Activated effector memory CD4-positive, alpha-beta T cell treated with anti-CD3 and anti-CD28 coated beads, Interleukin-2, amount 50 U/mL, for 16 hours (primary cell): ENCODE data around the gene TGFBR3L.
"Not testable (repeated sequence)": the region's sequence is repeated elsewhere in the genome, so short reads cannot be mapped to it uniquely, and the experiment has no call there.

ENCODE experiments used
- DNase-seq: peaks from one replicate; pipeline ENCODE4 v3.0.0-alpha.2; 2020

TGFBR3L gene

DNA sequence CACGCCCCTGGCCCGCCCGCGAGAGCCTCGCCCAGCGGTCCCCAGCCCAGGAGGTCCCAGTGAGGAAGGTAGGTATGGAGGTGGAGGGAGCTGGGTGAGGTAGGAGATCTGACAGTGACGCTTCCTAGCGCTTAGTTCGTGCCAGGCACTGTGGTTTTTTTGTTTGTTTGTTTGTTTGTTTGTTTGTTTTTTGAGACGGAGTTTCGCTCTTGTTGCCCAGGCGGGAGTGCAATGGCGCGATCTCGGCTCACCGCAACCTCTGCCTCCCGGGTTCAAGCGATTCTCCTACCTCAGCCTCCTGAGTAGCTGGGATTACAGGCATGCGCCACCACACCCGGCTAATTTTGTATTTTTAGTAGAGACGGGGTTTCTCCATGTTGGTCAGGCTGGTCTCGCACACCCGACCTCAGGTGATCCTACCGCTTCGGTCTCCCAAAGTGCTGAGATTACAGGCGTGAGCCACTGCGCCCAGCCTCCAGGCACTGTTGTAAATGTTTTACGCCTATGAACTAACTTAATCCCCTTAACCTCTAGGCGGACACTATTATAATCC lies 3.5 kb downstream of the TGFBR3L start:
- DNase-seq = not testable (repeated sequence)

DNA sequence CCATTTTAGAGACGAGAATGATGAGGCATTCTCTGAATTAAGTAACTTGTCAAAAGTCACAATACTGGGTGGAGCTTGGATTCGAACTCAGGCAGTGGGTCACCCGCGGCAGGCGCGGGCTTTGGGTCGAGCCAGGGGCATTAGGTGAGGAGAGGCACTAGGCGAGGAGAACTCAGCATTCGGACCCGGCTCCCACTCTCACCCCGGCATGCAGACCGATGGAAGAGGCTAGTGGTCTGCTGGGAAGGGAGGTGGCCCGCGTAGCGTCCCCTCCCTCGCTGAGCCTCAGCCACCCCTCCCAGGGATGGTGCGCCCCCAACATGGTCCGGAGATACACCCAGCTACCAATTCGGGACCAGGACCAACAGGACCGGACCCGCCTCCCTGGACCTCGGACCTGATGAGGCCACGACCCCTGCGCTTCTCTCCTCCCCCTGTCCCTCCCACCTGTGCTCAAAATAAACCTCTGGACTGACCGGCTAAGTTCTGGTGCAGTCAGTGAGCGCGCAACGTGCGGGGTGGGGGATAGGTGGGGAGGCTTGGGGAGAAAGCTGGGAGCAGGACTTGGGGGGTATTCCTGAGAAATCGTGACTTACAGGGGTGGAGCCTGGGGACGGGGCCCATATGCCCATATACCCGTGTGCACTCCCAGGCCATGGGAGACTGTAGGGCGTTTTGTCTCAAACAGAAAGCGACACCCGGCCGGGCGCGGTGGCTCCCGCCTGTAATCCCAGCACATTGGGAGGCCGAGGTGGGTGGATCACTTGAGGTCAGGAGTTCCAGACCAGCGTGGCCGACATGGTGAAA lies 4.2 kb downstream of the TGFBR3L start:
- DNase-seq = no peak

DNA sequence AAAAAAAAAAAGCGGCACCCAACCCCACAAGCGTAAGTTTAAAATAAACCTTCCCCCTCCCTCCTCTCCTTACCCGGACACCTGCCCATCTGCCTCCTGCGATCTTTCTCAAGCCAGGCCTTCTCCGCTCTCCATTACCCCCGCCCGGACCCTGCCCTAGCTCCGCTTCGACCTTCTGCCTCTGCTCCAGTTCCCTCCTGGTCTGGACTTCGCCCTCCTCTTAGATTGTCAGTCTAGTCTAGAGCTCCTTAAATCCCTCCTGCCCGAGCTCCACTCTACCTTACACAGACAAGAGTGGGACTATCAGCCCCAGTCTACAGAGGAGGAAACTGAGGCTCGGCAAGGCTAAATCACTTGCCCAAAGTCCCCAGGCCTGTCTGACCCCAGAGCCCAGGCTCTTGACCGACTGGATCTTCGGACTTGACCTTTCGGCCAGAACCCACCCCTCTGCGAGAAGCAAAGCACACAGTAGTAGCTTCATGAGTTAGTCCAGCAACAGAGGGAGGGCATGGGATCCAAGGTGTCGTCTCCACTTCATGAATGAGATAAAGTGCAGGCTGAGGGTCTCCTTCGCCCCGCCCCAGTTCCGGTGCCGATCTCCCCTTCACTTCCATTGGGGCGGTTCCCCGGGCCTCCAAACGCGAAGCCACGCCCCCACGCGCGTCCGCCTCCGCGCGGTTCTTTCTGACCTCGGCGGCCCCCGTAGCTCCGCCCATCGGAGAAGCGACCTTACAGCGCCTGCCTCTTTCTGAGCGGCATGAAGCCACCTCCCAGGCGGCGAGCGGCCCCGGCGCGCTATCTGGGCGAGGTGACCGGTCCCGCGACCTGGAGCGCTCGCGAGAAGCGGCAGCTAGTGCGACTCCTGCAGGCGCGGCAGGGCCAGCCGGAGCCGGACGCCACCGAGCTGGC lies 5.2 kb downstream of the TGFBR3L start, which contains the start of gene SNAPC2:
SNAPC2 (plus strand) TSS at position 729 of the 909 bp plus-strand sequence; CDS start at position 758, 29 bp downstream.
- DNase-seq = peak; percentile 98

DNA sequence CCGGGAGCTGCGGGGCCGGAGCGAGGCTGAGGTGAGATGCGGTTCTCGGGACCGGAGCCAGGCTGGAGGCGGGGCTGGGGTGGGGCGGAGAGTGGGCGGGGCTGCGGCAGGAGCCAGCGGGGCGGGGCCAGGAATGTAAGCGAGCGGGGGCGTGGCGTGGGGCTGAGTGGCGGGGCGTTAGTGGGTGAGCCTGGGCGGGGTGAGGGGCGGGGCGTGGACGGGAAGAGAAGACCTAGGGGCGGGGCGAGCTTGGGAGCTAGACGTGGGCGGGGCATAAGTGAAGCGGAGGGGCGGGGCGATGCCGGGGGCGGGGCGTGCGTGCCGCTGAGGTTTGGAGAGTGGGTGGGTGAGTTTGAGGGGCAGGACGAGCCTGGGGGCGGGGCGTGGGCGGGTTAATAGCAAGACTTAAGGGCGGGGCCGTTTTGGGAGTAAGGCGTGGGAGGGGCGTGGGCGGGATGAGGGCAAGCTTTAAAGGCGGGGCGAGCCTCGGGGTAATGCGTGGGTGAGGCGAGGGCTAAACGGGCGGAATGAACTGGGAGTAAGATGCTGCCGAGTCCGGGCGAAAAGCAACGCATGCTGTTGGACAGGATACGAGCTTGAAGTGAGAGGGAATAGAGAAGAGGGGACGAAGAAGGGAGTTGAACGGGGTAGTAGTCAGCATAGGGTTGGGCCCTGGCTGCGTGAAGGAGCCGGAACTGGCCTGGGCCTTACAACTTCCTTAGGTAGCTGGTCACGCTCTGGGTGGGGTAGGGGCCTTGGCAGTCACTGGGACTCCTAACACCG lies 6.1 kb downstream of the TGFBR3L start:
- peak; percentile 99 for DNase-seq

GRCh38 chr19:7921302-7921966 lies 6.8 kb downstream of the TGFBR3L start:
- no peak for DNase-seq

DNA sequence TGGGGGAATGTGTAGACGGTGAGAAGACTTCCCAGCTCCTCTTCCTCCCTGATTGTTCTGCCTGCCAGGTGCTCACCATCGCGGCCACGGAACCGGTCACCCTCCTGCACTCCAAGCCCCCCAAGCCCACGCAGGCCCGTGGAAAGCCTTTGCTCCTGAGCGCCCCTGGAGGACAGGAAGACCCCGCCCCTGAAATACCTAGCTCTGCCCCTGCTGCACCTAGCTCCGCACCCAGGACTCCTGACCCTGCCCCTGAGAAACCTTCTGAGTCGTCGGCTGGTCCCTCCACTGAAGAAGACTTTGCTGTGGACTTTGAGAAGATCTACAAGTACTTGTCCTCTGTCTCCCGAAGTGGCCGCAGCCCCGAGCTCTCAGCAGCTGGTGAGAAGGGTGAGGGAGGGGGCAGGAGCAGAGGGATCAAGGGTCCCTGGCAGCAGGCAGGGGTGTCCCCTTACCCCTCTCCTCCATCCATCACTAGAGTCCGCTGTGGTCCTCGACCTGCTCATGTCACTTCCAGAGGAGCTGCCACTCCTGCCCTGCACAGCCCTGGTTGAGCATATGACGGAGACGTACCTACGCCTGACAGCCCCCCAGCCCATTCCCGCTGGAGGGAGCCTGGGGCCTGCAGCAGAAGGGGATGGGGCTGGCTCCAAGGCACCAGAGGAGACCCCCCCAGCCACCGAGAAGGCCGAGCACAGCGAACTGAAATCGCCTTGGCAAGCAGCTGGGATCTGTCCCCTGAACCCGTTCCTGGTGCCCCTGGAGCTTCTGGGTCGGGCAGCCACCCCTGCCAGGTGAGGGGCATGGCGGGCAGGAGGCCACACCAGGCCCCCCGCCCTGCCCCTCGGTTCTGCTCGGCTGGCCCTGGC lies 7.6 kb downstream of the TGFBR3L start:
- no peak for DNase-seq

GRCh38 chr19:7922836-7923195 lies 8.2 kb downstream of the TGFBR3L start:
- DNase-seq = no peak

DNA sequence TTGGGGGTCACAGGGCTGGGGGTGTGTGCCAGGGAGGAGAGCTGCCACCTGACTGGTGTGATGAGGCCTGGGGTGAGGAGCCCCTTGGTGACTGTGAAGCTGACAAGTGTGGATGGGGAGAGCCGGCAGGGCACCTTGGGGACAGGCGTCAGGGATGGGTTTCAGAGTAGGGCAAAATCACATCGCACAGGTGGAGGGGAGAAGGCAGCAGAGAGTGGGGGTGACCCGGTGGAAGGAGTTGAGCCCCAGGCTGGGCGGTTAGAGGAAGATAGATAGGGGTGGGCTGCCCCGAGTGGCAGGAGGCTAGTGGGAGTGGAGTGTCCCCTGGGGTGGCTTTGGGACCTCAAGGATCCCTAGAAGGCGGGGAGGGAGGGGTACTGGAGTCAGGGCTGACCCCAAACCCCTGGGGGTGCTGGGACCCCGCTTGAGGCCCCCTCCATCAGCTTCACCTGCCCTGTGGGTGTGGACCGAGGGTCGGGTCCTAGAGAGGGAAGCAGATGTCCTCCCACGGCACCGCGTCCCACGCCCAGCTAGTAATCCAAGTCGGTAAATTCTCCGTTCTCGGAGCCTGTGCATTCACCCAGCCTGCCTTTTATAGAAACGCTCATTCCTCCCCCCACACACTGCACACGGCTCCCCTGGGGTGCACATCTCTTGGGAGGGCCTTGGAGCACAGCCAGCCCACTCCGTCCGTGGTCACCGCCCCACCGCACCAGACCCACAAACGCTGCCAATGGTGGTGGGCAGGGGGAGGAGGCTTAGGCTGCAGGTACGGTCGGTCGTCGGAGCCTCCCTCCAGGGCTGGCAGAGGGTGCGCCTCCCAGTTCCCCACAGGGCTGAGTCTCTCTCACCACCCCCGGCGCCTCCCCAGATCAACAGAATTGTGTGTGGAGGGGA lies 8.9 kb downstream of the TGFBR3L start:
- no peak for DNase-seq

DNA sequence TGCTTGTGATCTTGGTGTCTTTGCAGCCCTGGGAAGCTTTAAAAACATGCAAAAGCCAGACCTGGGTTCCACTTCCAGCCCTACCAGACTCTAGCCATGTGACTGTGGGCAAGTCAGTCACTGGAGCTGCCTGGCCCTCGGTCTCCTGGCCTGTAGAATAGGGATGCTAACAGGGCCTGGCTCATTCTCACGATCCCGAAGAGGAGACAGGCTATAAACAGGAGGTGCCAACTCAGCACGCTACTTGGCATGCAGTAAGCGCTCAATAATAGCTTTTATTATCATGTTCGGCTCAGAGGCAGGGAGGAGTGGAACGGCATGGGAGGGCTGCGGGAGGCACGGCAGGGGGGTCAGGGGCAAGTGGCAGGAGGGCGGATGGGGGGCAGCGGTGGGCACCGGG lies 9.6 kb downstream of the TGFBR3L start:
- no peak for DNase-seq

DNA sequence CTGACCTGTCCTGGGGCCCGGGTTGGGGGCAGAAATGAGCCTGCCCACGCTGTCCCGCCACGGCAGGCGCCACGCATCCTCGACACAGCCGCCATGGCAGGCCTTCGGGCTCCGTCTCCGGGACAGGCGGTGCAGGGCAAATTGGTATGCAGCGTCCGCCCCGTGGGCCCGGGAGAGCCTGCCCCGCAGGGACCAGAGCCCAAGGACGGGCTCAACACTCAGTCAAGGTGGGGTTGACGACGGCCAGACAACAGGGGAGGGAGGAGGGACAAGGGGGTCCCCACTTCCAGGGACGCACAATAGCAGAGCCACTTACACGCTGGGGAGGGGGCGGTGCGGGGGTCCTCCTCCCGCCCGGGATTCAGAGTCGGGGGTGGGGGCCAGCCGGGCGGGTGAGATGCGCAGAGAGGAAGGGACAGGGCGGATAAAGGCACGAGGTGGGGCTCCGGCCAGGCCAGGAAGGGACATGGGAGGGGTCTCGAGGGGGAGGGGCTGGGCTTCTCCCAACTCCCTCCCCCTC lies 10.1 kb downstream of the TGFBR3L start:
- no peak for DNase-seq

GRCh38 chr19:7925171-7925851 lies 10.7 kb downstream of the TGFBR3L start:
- peak; percentile 91 for DNase-seq

DNA sequence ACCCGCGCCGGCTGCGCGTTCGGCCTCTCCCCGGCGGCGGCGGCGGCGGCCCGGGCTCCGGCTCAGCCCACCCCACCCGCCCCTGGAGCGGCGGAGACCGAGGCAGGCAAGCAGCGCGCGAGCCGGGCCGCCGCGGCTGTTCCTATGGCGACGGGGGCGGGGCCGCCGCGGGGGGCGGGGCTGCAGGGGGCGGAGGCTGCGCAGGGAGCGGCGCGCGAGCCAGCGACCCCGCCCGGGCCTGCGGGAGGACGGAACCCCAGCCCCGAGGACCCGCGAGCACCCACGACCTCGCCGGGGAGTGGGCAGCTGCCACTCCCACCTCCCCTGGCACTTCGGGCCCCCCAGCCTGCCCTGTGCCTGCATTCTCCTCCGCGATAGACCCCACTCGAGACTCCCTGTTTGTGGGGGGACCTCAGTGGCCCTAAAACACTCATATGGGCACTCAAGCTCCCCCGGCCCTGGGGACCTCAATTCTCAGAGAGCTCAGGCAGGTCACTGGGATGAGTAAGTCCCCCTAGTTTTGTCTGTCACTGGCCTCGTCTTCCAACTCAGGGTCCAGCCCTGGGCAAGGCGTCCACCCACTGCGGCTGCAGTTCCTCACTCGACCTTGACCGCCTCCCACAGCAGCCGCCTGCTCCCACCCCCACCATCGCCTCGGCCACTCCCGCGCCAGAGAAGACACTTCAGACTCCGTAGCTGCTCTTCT lies 11.5 kb downstream of the TGFBR3L start, which contains the start of gene CTXN1:
CTXN1 (minus strand) TSS at position 115 of the 706 bp plus-strand sequence. CDS start 597 bp downstream, outside the sequence.
- DNase-seq = peak; percentile 93

- peak; percentile 61 for DNase-seq
These were observed 12.3 kb downstream of the TGFBR3L start for GRCh38 chr19:7926727-7927604.

GRCh38 chr19:7927605-7928333 lies 13.1 kb downstream of the TGFBR3L start:
- peak; percentile 62 for DNase-seq

DNA sequence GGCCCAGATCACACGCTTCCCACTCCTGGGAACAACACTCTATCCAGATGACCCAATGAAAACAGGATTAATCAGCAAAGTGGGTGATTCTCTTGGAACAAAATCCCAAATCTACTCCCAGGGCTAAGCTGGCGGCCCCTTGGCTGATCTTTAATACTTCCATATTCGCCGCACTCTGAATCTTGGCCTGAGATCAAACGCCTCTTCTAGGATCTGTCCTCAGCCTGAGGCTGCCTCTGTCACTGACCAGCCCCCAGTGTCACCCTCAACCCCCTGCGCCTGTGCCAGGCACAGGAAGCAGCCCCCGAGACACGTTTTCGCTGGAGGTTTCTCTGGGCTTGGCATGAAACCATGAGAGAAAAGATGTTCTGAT lies 13.7 kb downstream of the TGFBR3L start:
- no peak for DNase-seq
